GM10847 (cell line): Measurements from ENCODE around the gene CFAP299.

Experiments used
- POLR2A ChIP-seq: IDR thresholded peaks from 2 replicates; pipeline ENCODE4 v1.6.1; 2011; ENCODE audit not compliant: insufficient read length; ENCODE audit errors: extremely low read depth

CFAP299 gene

GRCh38 chr4:80452055-80452454 is 116.5 kb downstream of the CFAP299 start:
- no peak for TF ChIP-seq POLR2A

GRCh38 chr4:80452768-80453167 is 117.2 kb downstream of the CFAP299 start:
- no peak for TF ChIP-seq POLR2A

DNA sequence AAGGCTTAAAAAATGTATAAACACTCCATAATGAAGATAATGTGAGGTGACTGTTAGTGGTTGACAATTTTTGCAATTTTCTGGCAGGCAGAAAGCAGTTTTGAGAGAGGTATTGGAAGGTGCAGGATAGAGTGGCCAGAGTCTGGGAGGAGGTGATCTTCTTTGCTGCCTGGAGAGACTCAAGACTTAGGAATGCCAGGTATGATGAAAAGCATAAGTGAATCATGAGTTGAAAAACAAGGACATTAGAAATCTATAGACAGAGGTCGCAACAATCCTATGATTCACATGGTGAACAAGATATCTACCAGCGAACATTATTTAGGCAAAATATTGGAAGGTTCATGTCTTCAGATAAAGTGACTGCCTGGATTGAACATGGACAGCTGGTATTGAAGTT is 118.5 kb downstream of the CFAP299 start:
- no peak for TF ChIP-seq POLR2A

DNA sequence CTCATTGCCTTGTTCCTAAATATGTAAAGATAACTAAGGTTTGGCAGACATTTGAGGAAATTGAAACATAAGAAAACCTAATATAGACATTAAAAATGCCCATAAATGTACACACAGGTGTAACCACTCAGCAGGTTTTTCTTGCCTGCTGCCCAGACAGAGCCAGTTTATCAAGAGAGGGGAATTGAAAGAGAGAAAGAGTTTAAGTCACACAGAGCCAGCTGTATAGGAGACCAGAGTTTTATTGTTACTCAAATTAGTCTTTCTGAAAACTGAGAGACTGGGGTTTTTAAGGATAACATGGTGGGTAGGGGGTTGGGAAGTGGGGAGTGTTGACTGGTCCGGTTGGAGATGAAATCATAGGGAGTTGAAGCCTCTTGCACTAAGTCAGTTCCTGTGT is 119.0 kb downstream of the CFAP299 start:
- TF ChIP-seq POLR2A, result no peak

GRCh38 chr4:80459918-80460473 is 124.5 kb downstream of the CFAP299 start:
- no peak for TF ChIP-seq POLR2A

GRCh38 chr4:80461412-80461811 is 125.9 kb downstream of the CFAP299 start:
- no peak for TF ChIP-seq POLR2A

DNA sequence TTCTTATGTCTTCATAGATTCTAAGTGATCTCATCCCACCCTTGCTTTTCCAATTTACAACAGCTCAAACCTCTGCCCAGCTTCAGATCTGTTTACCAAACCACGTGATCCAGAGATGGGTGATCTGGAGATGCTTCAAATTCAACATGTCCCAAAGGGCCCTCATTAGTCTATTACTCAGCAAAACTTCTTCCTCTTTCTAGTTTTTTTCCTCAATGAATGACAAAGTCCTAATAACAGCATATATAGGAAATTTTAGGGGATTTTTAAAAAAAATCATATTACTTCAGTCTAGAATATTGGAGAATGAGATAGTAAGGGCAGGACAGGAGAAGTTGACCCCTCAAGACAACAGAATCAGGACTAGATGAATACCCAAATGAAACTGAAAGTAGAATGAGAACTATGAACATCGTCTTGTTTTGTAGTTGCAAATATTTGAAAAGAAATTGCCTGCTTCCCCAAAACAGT is 127.1 kb downstream of the CFAP299 start:
- no peak for TF ChIP-seq POLR2A

DNA sequence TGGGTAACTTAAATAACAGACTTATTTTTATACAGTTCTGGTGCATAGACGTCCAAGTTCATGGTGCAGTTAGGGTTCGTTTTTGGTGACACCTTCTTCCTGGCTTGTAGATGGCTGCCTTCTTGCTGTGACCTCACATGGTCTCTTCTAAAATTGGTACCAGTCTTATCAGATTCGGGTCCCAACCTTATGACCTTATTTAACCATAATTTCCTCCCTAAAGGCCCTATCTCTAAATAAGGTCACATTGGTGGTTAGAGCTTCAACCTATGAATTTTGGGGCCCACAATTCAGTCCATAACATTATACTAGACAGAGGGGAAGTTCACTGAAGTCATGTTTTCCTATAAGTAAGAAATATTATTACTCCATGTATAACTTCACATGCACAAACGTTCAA is 128.0 kb downstream of the CFAP299 start:
- no peak for TF ChIP-seq POLR2A

DNA sequence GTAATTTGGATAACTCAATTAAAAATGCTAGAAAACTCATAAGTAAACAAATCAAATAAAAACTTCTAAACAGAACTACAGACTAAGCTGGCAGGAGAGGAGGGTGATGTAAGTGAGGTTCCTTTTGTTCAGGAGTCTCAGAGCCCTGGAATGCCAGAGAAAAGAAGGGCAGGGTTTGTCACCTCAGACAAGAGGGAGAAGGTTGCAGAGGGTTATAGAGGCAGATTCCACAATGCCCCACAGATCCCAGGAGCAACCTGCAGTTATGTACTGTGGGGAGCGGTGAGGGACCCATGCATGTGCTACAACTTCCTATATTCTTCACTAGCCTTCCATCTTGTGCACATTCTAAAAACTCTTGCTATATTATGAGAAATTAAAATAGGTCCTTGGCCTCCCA is 129.7 kb downstream of the CFAP299 start:
- no peak for TF ChIP-seq POLR2A

DNA sequence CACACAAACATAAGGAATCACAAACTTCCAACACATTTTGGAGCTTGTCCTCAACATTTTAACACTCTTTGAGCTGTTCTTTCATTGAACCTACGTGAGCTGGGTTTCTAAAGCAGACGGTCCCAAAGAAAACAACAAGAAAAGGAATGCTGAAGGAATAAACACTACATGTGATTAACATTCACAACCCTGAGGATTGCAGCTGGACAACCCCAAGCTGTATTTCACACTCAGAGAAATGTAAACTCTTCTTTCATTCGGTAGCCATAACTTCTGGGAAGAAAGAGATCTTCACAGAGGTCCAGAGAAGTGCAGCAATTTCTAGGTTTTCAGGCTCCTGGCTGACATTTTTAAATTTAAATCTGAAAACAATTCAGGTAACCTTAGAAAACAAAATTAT is 130.2 kb downstream of the CFAP299 start:
- TF ChIP-seq POLR2A, result no peak

- TF ChIP-seq POLR2A, result no peak
These were observed 131.1 kb downstream of the CFAP299 start for GRCh38 chr4:80466618-80467017.

DNA sequence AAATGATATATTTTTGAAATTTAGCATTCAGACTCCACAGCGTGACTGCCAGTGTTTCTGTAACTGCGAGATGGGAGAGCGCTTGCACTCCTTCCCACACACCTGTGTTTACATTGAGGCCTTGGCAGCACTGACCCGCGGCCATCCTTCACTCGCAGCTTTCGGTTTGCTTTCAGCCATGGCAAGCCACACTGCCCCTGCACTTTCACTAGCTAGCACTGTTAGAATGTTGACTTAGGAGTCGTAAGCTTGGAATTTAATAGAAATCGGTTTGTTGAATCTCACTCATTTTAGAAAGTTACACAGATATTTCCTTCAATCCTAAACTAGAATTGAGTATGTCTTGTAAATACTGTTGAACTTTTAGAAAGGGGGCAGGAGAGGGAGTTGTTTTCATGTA is 136.2 kb downstream of the CFAP299 start:
- no peak for TF ChIP-seq POLR2A

DNA sequence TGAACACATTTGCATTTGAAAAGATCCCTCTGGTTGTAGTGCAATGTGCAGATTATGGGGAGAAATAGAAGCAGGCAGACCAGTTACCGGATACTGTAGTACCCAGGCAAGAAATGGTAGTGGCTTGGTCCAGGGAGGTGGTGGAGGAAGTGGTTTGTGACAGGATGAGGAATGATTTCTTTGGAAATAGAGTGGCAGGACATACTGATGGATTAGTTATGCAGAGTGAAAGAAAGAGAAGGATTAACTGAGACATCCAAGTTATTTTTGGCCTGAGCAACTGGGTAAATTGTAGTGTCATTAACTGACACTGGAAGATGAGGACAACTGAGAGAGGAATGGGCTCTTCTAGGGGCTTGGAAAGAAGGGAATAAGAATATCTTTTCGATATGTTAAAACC is 139.7 kb downstream of the CFAP299 start:
- no peak for TF ChIP-seq POLR2A

DNA sequence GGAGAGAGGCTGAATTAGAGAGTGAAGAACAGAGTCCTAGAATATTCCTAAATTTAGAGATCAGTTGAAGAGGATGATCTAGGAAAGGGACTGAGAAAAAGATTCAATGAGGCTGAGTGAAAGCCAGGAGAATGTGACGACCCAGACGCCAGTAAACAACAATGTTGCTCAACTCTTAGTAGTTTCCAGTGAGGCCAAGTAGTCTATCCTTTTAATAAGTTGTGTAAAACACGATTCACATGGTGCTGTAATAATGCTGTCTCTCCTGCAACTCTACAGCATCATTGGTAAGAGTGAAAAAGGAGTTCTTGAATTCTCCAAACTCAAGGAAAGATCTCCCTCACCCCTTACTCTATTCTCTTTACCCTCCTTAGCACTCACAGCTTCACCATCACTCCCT is 140.3 kb downstream of the CFAP299 start:
- TF ChIP-seq POLR2A, result no peak

GRCh38 chr4:80484712-80485111 is 149.2 kb downstream of the CFAP299 start:
- no peak for TF ChIP-seq POLR2A

- no peak for TF ChIP-seq POLR2A
These were observed 151.1 kb downstream of the CFAP299 start for GRCh38 chr4:80486603-80487002.

- TF ChIP-seq POLR2A, result no peak
These were observed 154.3 kb downstream of the CFAP299 start for GRCh38 chr4:80489798-80490197.

- no peak for TF ChIP-seq POLR2A
These were observed 157.2 kb downstream of the CFAP299 start for GRCh38 chr4:80492761-80493160.

DNA sequence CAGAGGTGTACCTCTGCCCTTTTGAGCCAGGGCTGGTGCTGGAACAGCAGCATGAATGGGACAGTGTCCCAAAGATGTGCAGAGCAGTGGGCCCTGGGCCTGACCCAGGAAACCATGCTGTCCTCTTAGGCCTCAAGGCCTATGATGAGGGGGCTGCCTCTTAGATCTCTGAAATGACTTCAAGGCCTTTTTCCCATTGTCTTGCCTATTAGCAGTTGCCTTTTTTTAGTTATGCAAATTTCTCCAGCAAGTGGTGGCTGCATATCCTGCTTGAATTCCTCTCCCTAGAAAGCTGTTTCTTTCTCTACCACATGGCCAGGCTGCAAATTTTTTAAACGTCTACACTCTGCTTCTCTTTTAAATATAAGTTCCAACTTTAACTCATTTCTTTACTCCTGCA is 160.3 kb downstream of the CFAP299 start:
- no peak for TF ChIP-seq POLR2A
